Adrenal gland (tissue), 5 donors: Measurements from ENCODE around the gene FLNC.

Experiments used
- POLR2A ChIP-seq, 2 donors: fragments of 450-650 bp; IDR thresholded peaks; one replicate each; pipeline ENCODE4 v1.6.1; 2017; ENCODE audit warnings: antibody characterized with exemption in 2 of 2, mild to moderate bottlenecking in 2 of 2, moderate library complexity in 1 of 2
- TF ChIP-seq, protein P1 (sequence below), 6 experiments: fragments of 450-650 bp in 4 of 6; fragments of 200-600 bp in 2 of 6; sonication (generic) in 1 of 6; IDR thresholded peaks; 1 replicate in 5 of 6; 2 replicates in 1 of 6; pipeline versions ENCODE4 v1.5.1 to v1.8.0; 2016 to 2021; ENCODE audit warnings: antibody characterized with exemption in 6 of 6, mild to moderate bottlenecking in 2 of 6, moderate library complexity in 1 of 6
- donor health status: DM: no; HTN: no; CAD: no.

GRCh38 chr7:128867241-128867640 is 37.0 kb downstream of the FLNC start:
- TF ChIP-seq POLR2A (IDR thresholded peaks at IDR 0.05): no peak
- TF ChIP-seq, protein P1, sequence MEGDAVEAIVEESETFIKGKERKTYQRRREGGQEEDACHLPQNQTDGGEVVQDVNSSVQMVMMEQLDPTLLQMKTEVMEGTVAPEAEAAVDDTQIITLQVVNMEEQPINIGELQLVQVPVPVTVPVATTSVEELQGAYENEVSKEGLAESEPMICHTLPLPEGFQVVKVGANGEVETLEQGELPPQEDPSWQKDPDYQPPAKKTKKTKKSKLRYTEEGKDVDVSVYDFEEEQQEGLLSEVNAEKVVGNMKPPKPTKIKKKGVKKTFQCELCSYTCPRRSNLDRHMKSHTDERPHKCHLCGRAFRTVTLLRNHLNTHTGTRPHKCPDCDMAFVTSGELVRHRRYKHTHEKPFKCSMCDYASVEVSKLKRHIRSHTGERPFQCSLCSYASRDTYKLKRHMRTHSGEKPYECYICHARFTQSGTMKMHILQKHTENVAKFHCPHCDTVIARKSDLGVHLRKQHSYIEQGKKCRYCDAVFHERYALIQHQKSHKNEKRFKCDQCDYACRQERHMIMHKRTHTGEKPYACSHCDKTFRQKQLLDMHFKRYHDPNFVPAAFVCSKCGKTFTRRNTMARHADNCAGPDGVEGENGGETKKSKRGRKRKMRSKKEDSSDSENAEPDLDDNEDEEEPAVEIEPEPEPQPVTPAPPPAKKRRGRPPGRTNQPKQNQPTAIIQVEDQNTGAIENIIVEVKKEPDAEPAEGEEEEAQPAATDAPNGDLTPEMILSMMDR (IDR thresholded peaks at IDR 0.05): no peak
